Trophoblast cell (in vitro differentiated cells and primary cell): ENCODE measurements around the gene MN1.

Experiments
- DNase-seq, 2 donors: peaks; one replicate each; pipeline ENCODE4 v3.0.0-alpha.2; 2016
- H2AFZ ChIP-seq: 2 replicates; pipeline ENCODE4 v1.6.1; 2013; ENCODE audit warnings: low read length, moderate library complexity, mild to moderate bottlenecking; ENCODE audit not compliant: insufficient read depth, poor library complexity
- H2AK5ac ChIP-seq: 2 replicates; pipeline ENCODE4 v1.6.1; 2013; ENCODE audit warnings: mild to moderate bottlenecking, low read length
- H2BK120ac ChIP-seq: 2 replicates; pipeline ENCODE4 v1.6.1; 2013; ENCODE audit warnings: low read length, mild to moderate bottlenecking, moderate library complexity; ENCODE audit not compliant: insufficient read depth, poor library complexity
- H2BK12ac ChIP-seq: 2 replicates; pipeline ENCODE4 v1.6.1; 2013; ENCODE audit warnings: mild to moderate bottlenecking, low read length, moderate library complexity
- H2BK5ac ChIP-seq: 2 replicates; pipeline ENCODE4 v1.6.1; 2013; ENCODE audit warnings: low read length, low read depth, moderate library complexity, mild to moderate bottlenecking; ENCODE audit not compliant: poor library complexity
- H3K14ac ChIP-seq: 2 replicates; pipeline ENCODE4 v1.6.1; 2013; ENCODE audit warnings: mild to moderate bottlenecking, low read length
- H3K18ac ChIP-seq: 2 replicates; pipeline ENCODE4 v1.6.1; 2013; ENCODE audit warnings: mild to moderate bottlenecking, low read length
- H3K23ac ChIP-seq: 2 replicates; pipeline ENCODE4 v1.6.1; 2013; ENCODE audit warnings: low read length
- H3K27ac ChIP-seq: 2 replicates; pipeline ENCODE4 v1.5.1; 2013; ENCODE audit warnings: low read depth, mild to moderate bottlenecking, inconsistent platforms, low read length, moderate library complexity
- H3K27me3 ChIP-seq: 2 replicates; pipeline ENCODE4 v1.6.1; 2013; ENCODE audit warnings: inconsistent platforms, mild to moderate bottlenecking, low read length, moderate library complexity; ENCODE audit not compliant: insufficient read depth
- H3K36me3 ChIP-seq, 2 experiments: 1 replicate in 1 of 2; 2 replicates in 1 of 2; pipeline ENCODE4 v1.6.1; 2013; ENCODE audit warnings: low read length in 2 of 2, mild to moderate bottlenecking in 2 of 2, moderate library complexity in 1 of 2; ENCODE audit not compliant: insufficient read depth in 2 of 2, control insufficient read depth in 1 of 2
- H3K4ac ChIP-seq: 2 replicates; pipeline ENCODE4 v1.6.1; 2013; ENCODE audit warnings: low read depth, mild to moderate bottlenecking, low read length, moderate library complexity
- H3K4me1 ChIP-seq, 2 experiments: 1 replicate in 1 of 2; 2 replicates in 1 of 2; pipeline ENCODE4 v1.6.1; 2013; ENCODE audit warnings: low read length in 2 of 2, mild to moderate bottlenecking in 2 of 2, moderate library complexity in 1 of 2; ENCODE audit not compliant: insufficient read depth in 2 of 2, control insufficient read depth in 1 of 2
- H3K4me2 ChIP-seq: 2 replicates; pipeline ENCODE4 v1.6.1; 2013; ENCODE audit warnings: inconsistent platforms, mild to moderate bottlenecking, low read length, moderate library complexity
- H3K4me3 ChIP-seq: 2 replicates; pipeline ENCODE4 v1.5.1; 2013; ENCODE audit warnings: mild to moderate bottlenecking, low read depth, low read length, inconsistent platforms
- H3K79me1 ChIP-seq: one replicate; pipeline ENCODE4 v1.6.1; 2013; ENCODE audit warnings: low read length
- H3K79me2 ChIP-seq: 2 replicates; pipeline ENCODE4 v1.6.1; 2013; ENCODE audit warnings: low read length, mild to moderate bottlenecking; ENCODE audit not compliant: control insufficient read depth, insufficient read depth, poor library complexity
- H3K9ac ChIP-seq: 2 replicates; pipeline ENCODE4 v1.6.1; 2013; ENCODE audit warnings: mild to moderate bottlenecking, low read length
- H3K9me3 ChIP-seq: 2 replicates; pipeline ENCODE4 v1.6.1; 2013; ENCODE audit warnings: low read depth, mild to moderate bottlenecking, control low read depth, inconsistent platforms, low read length; ENCODE audit not compliant: insufficient read depth
- H4K12ac ChIP-seq: 2 replicates; pipeline ENCODE4 v1.6.1; 2013; ENCODE audit warnings: low read depth, mild to moderate bottlenecking, low read length, moderate library complexity
- H4K8ac ChIP-seq: 2 replicates; pipeline ENCODE4 v1.6.1; 2013; ENCODE audit warnings: low read depth, mild to moderate bottlenecking, low read length, moderate library complexity
- H4K91ac ChIP-seq: one replicate; pipeline ENCODE4 v1.6.1; 2013; ENCODE audit warnings: low read depth, mild to moderate bottlenecking, low read length, moderate library complexity
- WGBS: extraction: QIAGEN DNeasy Blood & Tissue Kit; methylation state at CpG from one replicate; pipeline ENCODE4 v1.1.7; 2013; ENCODE audit warnings: missing lambda C conversion rate; ENCODE audit not compliant: insufficient read length, insufficient coverage; ENCODE audit errors: extremely low coverage; 5-methylcytosine and 5-hydroxymethylcytosine counted together

Gene MN1

DNA sequence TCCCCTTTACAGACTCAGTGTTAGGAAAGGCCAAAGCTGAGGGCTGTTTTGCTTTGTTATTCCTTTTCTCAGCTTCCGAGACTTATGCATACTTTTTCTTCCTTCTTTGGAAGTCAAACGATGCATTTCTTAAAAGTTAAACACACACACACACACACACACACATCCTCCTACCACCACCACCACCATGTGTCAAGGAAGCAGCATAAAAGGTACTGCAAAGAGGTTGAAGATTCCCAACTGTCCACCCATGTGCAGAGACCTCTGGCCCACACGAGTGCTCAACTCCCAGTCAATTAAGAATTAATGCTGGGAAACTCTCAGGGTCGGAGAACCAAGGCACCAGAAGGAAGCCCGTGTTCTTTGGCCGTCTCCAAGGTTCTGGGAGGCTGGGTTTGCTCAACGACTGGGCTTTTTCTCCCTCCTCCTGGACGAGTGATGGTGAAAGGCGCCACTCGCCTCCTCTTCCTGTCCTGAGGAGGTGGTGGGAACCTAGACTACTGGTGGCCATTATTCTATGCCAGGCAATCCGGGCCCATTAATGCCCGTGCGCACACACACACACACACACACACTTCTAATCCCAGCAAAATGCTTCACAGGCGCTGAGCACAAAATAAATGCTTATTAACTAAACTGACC, 15.1 kb downstream of the MN1 start:
- no peak overlapping the region for H4K91ac ChIP-seq
- H2BK120ac ChIP-seq, result no peak overlapping the region
- no peak overlapping the region for H2BK5ac ChIP-seq
- H4K12ac ChIP-seq, result no peak overlapping the region
- H3K4ac ChIP-seq, result no peak overlapping the region
- no peak overlapping the region for H3K27ac ChIP-seq
- no peaks in the 10 kb centered on the region for H3K27me3 ChIP-seq
- no peak for DNase-seq
- H3K9ac ChIP-seq, result no peak overlapping the region
- H3K4me1 ChIP-seq, result peaks cover 6 to 7% of the 10 kb centered on the region in 2 experiments
- H3K4me2 ChIP-seq, result no peak overlapping the region
- no peak overlapping the region for H2AFZ ChIP-seq
- H3K23ac ChIP-seq, result no peak overlapping the region
- H3K9me3 ChIP-seq, result peaks cover 5% of the 10 kb centered on the region
- H4K8ac ChIP-seq, result no peak overlapping the region
- H3K18ac ChIP-seq, result no peak overlapping the region
- H3K4me3 ChIP-seq, result no peak overlapping the region
- WGBS, result no CpG with 5 or more reads among the region's 14 CpGs
- no peak overlapping the region for H2BK12ac ChIP-seq
- H3K14ac ChIP-seq, result no peak overlapping the region
- no peak overlapping the region for H2AK5ac ChIP-seq
- H3K36me3 ChIP-seq, result no peaks in the 10 kb centered on the region
- H3K79me2 ChIP-seq, result no peaks in the 10 kb centered on the region
- H3K79me1 ChIP-seq, result no peaks in the 10 kb centered on the region

DNA sequence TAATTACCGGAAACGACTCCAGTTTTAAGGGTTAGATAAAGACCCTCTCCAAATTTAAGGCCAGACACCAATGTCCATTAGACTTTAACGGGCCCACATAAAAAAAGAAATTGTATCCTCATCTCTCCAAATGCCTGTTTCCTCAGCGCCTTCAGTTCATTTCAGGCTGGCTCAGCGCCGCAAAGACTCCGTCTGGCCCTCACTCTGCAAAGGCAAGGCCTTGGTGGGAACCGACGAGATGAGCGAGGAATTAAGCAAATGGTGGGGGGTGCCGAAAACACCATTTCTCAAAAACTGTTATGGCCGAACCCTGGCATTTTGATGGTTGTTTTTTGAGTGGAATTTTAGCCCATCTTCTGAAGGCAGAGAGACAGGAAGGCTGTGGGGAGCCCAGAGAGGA, 15.7 kb downstream of the MN1 start:
- Histone ChIP-seq H3K36me3 (no peaks in the 10 kb centered on the region), H3K14ac (no peak overlapping the region), H3K18ac (no peak overlapping the region), H3K79me1 (no peaks in the 10 kb centered on the region), H3K27ac (no peak overlapping the region), H2BK12ac (no peak overlapping the region), H3K4me3 (no peak overlapping the region), H3K27me3 (no peaks in the 10 kb centered on the region), H2BK120ac (no peak overlapping the region), H2AFZ (no peak overlapping the region), H3K9ac (no peak overlapping the region), H3K9me3 (peaks cover 5% of the 10 kb centered on the region), H3K23ac (no peak overlapping the region), H4K91ac (no peak overlapping the region), H2BK5ac (no peak overlapping the region), H3K79me2 (no peaks in the 10 kb centered on the region), H4K12ac (no peak overlapping the region), H3K4me1 (peaks cover 2 to 5% of the 10 kb centered on the region in 2 experiments), H2AK5ac (no peak overlapping the region), H4K8ac (no peak overlapping the region), H3K4me2 (no peak overlapping the region), H3K4ac (no peak overlapping the region)
- WGBS, result no CpG with 5 or more reads among the region's 12 CpGs
- DNase-seq, result no peak

DNA sequence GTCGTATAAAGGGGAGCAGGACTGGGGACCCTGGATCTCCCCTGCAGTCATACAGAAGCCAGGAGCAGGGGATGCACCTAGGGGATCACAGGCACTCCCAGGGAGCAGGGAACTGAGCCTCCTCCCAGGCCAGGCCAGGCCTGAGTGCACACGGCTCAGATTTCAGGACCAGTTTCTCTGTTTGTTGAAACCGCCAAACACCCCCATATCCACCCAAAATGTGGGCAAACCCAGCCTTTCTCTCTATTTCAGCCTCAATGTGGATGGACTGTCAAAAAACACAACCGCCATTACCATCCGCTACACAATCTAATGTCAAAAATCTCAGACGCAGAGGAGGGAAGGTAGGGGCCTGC, 17.5 kb downstream of the MN1 start:
- Histone ChIP-seq H3K4me3 (no peak overlapping the region), H3K79me1 (peaks cover 3% of the 10 kb centered on the region), H3K27me3 (no peaks in the 10 kb centered on the region), H3K9me3 (peaks cover 2% of the 10 kb centered on the region), H3K4me1 (peaks cover 5 to 9% of the 10 kb centered on the region in 2 experiments), H2BK5ac (no peak overlapping the region), H3K4ac (no peak overlapping the region), H3K27ac (no peak overlapping the region), H2BK120ac (no peak overlapping the region), H3K18ac (no peak overlapping the region), H3K4me2 (no peak overlapping the region), H2AK5ac (no peak overlapping the region), H4K91ac (no peak overlapping the region), H4K8ac (no peak overlapping the region), H3K36me3 (no peaks in the 10 kb centered on the region), H3K23ac (no peak overlapping the region), H3K79me2 (no peaks in the 10 kb centered on the region), H3K9ac (no peak overlapping the region), H2AFZ (no peak overlapping the region), H4K12ac (no peak overlapping the region), H3K14ac (no peak overlapping the region), H2BK12ac (no peak overlapping the region)
- no CpG with 5 or more reads among the region's 6 CpGs for WGBS
- no peak for DNase-seq

DNA sequence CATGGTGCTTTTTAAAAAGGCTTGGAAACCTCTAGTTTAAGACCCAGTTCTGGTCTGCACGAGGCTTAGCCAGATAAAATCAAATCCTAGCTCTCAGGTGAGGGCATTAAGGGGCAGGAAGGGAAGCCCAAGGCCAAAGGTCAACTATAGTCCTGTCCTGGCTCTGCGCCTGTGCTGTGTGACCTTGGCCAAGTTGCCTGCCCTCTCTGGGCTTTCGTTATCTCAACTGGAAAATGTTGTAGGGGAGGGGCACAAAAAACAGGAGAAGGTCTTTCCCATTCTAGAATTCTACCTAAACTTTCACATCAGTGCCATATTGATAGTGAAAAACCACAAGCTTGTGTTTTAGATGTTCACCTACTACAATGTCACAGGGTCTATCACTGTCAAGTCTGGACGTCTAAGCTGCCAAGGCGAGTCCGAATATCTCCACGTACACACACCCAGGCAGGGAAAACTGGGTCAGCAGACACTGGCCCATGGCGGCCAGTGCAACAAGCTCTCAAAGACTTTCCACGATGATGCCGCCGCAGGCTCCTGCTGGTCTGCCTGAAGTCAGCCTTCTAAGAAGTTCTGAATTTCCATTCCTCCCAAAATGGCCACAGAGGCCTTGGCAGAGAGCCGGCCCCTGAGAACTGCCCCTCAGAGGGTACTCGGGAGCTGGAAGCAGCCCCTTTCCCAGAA, 18.0 kb downstream of the MN1 start:
- no CpG with 5 or more reads among the region's 13 CpGs for WGBS

More for the DNA sequence above, 18.0 kb downstream of the MN1 start:
- Histone ChIP-seq H3K4me1 (peaks cover 5 to 9% of the 10 kb centered on the region in 2 experiments), H3K27me3 (no peaks in the 10 kb centered on the region), H2BK12ac (no peak overlapping the region), H2AK5ac (no peak overlapping the region), H2BK120ac (no peak overlapping the region), H3K4me3 (no peak overlapping the region), H4K12ac (no peak overlapping the region), H3K18ac (no peak overlapping the region), H2AFZ (no peak overlapping the region), H3K4ac (no peak overlapping the region), H3K23ac (no peak overlapping the region), H3K14ac (no peak overlapping the region), H4K8ac (no peak overlapping the region), H4K91ac (no peak overlapping the region), H3K9me3 (peaks cover 2% of the 10 kb centered on the region), H3K9ac (no peak overlapping the region), H3K79me1 (peaks cover 3% of the 10 kb centered on the region), H3K36me3 (no peaks in the 10 kb centered on the region), H3K27ac (no peak overlapping the region), H2BK5ac (no peak overlapping the region), H3K79me2 (no peaks in the 10 kb centered on the region), H3K4me2 (no peak overlapping the region)
- no peak for DNase-seq
